HUES6 (cell line): Measurements from ENCODE around the gene VENTX.
"Not testable (repeated sequence)": the region's sequence is repeated elsewhere in the genome, so short reads cannot be mapped to it uniquely, and the experiment has no call there.

ENCODE experiments used
- H3K27ac ChIP-seq: 2 replicates; pipeline ENCODE4 v1.7.0; 2013; ENCODE audit warnings: low read depth, mild to moderate bottlenecking, low read length, inconsistent platforms
- H3K27me3 ChIP-seq: 2 replicates; pipeline ENCODE4 v1.6.1; 2013; ENCODE audit warnings: low read length; ENCODE audit not compliant: control insufficient read depth, insufficient read depth
- H3K36me3 ChIP-seq: 2 replicates; pipeline ENCODE4 v1.6.1; 2013; ENCODE audit warnings: low read length; ENCODE audit not compliant: control insufficient read depth, insufficient read depth
- H3K4me1 ChIP-seq: 2 replicates; pipeline ENCODE4 v1.6.1; 2013; ENCODE audit warnings: low read length; ENCODE audit not compliant: control insufficient read depth, insufficient read depth
- H3K4me3 ChIP-seq: 2 replicates; pipeline ENCODE4 v1.5.1; 2013; ENCODE audit warnings: low read depth, low read length
- H3K9ac ChIP-seq: one replicate; pipeline ENCODE4 v1.6.1; 2013; ENCODE audit warnings: mild to moderate bottlenecking, low read length
- H3K9me3 ChIP-seq: 2 replicates; pipeline ENCODE4 v1.6.1; 2013; ENCODE audit warnings: low read depth, low read length; ENCODE audit not compliant: control insufficient read depth, insufficient read depth

Gene VENTX

DNA sequence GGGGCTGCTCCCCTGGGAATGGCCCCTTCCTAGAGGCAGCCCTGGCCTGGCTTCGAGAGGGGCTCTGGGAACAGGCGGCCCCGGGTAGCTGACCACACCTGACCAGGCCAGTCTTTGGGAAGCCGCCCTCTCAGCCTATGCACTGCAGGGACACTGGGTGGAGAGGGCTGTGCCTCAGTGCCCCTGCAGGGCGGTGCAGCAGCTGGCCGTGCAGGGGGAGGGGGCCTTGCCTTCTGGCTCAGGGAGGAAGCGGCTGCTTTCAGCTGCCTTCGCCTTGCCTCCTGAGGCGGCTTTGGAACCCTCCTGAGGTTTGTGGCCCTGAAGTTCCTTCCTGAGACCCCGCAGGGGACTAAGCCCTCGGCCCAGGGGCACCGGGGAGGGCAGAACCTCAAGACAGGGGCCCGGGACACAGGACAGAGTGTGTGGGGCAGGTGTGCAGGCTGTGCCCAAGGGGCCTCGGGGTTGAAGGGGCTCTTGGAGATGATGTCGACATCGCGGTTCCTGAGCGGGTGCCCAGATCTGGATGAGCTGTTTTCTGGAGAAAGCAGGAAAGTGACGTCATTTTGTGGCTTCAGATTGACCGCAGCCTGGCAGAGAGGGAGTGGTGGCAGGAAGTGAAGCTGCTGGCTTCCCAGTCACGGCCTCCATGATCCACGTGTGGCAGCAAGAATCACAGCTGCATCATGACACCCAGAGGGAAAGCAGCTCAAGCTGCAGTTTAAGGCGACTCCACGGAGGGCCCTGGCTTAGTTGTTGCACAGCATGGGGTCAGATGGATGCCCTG lies 21.4 kb downstream of the VENTX start:
- no peak overlapping the region for H3K27ac ChIP-seq
- no peak overlapping the region for H3K9ac ChIP-seq
- H3K36me3 ChIP-seq = no peaks in the 10 kb centered on the region
- H3K9me3 ChIP-seq = no peaks in the 10 kb centered on the region
- H3K27me3 ChIP-seq = peaks cover 20% of the 10 kb centered on the region
- H3K4me1 ChIP-seq = peaks cover 29% of the 10 kb centered on the region
- H3K4me3 ChIP-seq = no peak overlapping the region

DNA sequence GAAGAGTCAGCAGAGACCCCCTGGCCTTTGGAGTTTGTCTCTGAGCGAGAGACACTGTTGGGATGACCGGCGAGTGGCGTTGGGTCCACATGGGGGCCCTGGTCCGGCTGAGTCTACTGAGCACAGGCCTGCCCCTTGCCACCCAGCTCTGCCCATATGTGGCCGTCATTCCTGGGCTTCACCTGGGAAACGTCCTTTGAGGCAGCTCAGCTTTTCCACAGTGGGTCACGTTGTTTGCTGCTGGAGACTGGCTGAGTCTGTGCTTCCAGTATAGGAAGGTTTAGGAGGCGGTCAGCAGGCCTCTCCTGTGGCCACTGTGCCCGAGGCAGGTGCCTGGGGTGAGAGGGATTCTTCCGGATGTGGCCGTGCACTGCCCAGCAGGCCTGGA lies 21.9 kb downstream of the VENTX start:
- H3K4me1 ChIP-seq = peaks cover 29% of the 10 kb centered on the region
- no peaks in the 10 kb centered on the region for H3K36me3 ChIP-seq
- no peaks in the 10 kb centered on the region for H3K9me3 ChIP-seq
- H3K27ac ChIP-seq = no peak overlapping the region
- no peak overlapping the region for H3K9ac ChIP-seq
- peaks cover 23% of the 10 kb centered on the region for H3K27me3 ChIP-seq
- H3K4me3 ChIP-seq = no peak overlapping the region

DNA sequence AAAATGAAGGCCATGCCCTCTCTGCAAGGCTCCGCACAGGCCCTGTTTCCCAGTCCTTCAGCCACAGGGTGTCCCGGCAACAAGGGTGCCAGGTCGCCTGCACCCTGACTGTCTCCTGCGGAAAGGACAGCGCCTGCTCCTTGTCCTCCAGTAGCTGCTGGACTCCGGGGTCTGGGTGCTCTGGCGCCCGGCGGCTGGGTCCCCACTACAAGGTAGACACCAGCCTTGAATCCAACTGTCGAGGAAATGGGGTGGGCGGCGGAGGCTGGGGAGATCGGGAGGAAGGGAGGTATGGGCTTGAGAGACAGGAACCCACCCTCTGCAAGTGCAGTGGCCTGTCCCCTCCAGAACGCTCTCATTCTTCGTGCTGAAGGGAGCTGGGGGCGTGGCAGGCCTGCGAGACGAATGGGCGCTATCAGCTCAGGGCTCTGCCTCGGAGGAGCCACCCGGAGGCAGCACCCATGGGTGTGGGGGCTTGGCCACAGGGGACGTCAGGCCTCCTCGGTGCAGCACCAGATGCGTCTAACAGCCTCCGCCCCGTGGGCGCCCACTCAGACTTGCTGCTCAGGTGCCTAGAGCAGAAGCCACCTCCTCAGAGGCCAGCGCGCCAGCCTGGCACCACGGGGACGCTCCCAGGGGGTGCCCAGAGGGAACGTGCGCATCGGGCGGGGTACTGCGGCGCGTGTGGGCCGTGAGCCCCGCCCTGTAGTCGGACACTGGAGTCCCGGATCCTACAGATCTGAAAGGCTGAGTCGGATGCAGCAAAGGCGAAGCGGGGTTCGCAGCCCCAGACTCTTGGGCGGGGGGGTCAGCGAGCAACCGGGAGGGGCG lies 23.5 kb downstream of the VENTX start:
- peak overlapping the region; percentile 68 for H3K4me3 ChIP-seq
- H3K27me3 ChIP-seq = peaks cover 23% of the 10 kb centered on the region
- peak overlapping the region; percentile 27 for H3K9ac ChIP-seq
- 0 out of 2 replicates have a peak overlapping the region, but pooled peaks have one; percentile 45 for H3K27ac ChIP-seq
- peaks cover 29% of the 10 kb centered on the region for H3K4me1 ChIP-seq
- H3K36me3 ChIP-seq = no peaks in the 10 kb centered on the region
- no peaks in the 10 kb centered on the region for H3K9me3 ChIP-seq

DNA sequence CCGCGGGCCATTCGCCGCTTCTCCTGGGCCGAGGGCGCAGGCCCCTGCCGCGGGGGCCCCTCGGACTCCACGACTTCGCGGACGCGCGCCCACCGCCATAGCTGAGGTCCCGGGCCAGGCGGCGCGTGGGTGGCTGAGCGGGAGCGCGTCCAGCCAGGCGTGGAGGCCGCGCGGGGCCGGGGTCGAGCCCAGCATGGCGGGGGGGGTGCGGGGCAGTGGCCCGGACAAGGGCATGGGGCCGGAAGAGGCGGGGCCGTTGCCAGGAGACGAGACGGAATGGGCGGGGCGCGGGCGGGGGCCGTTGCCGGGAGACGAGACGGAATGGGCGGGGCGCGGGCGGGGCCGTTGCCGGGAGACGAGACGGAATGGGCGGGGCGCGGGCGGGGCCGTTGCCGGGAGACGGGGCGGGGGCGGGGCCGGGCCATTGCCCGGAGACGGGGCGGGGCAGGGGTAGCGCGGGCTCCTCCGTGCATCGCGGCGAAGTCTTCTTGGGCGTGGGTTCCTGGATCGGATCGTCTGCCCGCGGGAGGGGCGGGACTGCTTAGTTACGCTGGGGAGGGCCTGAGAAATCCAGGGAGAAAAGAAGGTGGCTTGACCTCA lies 24.2 kb downstream of the VENTX start:
- Histone ChIP-seq H3K36me3 (no peaks in the 10 kb centered on the region), H3K4me1 (peaks cover 29% of the 10 kb centered on the region), H3K9ac (peak overlapping the region; percentile 27), H3K27ac (0 out of 2 replicates have a peak overlapping the region, but pooled peaks have one; percentile 45), H3K27me3 (peaks cover 23% of the 10 kb centered on the region), H3K4me3 (peak overlapping the region; percentile 68), H3K9me3 (no peaks in the 10 kb centered on the region)

DNA sequence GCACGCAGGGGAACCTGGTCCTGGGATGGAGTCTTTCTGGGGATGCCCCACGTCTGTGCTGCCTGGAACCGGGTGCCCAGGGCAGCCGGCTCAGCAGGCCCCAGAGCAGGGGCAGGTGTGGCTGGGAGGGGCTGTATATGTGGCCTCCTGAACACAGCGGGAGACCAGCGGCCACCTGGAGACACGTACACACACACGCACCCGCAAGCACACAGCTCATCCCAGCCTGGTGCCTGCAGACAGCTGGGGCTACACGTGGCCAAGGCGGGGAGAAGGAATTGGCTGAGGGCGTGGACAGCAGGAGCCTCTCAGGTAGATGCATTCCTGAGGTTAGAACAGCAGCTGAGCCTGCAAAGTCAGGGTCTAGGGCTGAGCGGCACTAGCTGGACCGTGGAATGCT lies 25.0 kb downstream of the VENTX start:
- H3K4me3 ChIP-seq = no peak overlapping the region
- H3K36me3 ChIP-seq = no peaks in the 10 kb centered on the region
- H3K9ac ChIP-seq = no peak overlapping the region
- H3K27ac ChIP-seq = no peak overlapping the region
- H3K9me3 ChIP-seq = no peaks in the 10 kb centered on the region
- H3K27me3 ChIP-seq = peaks cover 23% of the 10 kb centered on the region
- peaks cover 21% of the 10 kb centered on the region for H3K4me1 ChIP-seq

DNA sequence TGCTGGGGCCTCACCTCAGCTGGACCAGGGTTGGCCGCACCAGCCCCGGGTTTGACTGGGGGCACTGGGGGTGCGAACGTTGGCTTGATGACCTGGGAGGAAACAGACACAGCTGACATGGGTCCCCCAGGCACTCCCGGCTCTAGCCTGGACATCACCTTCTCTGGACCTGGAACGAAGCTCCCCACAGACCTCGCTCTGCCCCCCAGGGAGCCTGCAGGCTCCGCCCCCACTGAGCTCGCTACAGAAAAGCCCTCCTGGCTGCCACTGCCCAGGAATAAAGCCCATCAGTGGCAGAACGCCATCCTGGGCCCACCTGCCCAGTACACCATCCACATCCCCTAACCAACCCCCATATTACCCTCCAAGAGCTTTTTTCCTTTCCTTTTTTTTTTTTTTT lies 26.0 kb downstream of the VENTX start:
- Histone ChIP-seq H3K9me3 (no peaks in the 10 kb centered on the region), H3K4me1 (peaks cover 15% of the 10 kb centered on the region; the same call in 1 of the 2 replicates), H3K27ac (no peak overlapping the region), H3K4me3 (no peak overlapping the region), H3K27me3 (peaks cover 23% of the 10 kb centered on the region), H3K9ac (no peak overlapping the region), H3K36me3 (no peaks in the 10 kb centered on the region)

DNA sequence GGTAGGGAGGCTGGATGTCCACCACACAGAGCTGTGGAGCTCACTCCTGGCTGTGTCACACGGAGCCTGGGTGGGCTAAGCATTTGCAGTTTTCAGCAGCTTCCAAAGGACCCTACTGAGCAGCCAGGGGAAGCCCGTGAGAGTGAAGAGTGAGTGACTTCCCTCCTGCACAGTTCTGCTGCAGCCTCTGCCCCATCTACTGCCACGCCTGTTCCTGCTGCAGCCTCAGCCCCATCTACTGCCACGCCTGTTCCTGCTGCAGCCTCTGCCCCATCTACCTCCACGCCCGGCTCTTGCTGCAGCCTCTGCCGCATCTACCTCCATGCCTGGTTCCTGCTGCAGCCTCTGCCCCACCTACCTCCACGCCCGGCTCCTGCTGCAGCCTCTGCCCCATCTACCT lies 26.8 kb downstream of the VENTX start:
- peaks cover 10% of the 10 kb centered on the region; the same call in 1 of the 2 replicates for H3K4me1 ChIP-seq
- no peaks in the 10 kb centered on the region for H3K36me3 ChIP-seq
- H3K27me3 ChIP-seq = peaks cover 23% of the 10 kb centered on the region
- no peak overlapping the region for H3K4me3 ChIP-seq
- no peak overlapping the region for H3K27ac ChIP-seq
- H3K9ac ChIP-seq = no peak overlapping the region
- H3K9me3 ChIP-seq = no peaks in the 10 kb centered on the region

DNA sequence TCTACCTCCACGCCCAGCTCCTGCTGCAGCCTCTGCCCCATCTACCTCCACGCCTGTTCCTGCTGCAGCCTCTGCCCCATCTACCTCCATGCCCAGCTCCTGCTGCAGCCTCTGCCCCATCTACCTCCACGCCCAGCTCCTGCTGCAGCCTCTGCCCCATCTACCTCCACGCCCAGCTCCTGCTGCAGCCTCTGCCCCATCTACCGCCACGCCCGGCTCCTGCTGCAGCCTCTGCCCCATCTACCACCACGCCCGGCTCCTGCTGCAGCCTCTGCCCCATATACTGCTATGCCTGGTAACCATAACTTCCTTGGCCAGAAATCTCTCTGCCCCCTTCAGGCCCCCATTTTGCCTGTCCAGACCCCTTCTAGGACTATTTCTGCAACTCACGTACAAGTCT lies 27.4 kb downstream of the VENTX start:
- not testable (repeated sequence) for H3K27ac ChIP-seq, H3K4me3 ChIP-seq, H3K9ac ChIP-seq, H3K9me3 ChIP-seq, H3K36me3 ChIP-seq
- Histone ChIP-seq H3K4me1 (peaks cover 10% of the 10 kb centered on the region; the same call in 1 of the 2 replicates), H3K27me3 (peaks cover 23% of the 10 kb centered on the region)

DNA sequence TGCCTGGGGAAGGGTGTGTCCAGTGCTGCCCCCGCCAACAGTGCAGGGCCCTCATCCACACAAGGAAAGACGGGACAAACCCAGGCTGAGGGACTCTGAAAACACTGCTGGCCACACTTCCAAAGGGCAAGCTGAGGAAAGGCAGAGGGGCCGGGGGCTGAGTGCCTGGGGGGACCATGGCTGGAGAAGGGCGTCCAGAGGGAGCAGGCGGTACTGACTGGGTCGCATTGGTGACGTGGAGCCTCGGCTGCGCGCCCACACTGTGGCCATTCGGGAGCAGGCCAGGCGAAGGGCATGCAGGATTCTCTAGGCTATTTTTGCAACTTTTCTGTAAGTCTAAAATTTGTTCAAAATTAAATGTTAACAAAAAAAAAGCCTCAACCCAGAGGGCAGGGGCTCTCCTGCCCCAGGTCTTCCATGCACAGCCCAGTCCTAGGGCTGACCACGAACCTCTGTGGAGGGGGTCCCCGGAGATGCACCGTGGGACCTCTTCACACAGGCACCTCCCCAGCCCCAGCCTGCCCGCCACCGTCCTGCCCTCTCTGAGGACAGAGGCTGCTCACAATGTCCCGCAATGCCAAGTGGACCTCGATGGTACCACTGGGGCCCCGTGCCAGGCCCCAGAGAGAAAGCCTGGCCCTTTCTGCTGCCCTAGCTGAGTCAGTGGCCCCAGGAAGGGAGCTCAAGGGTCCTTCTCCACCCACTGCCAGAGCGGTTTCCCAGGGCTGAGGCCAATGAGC lies 28.6 kb downstream of the VENTX start:
- no peaks in the 10 kb centered on the region for H3K36me3 ChIP-seq
- no peak overlapping the region for H3K9ac ChIP-seq
- no peaks in the 10 kb centered on the region for H3K9me3 ChIP-seq
- H3K27me3 ChIP-seq = peaks cover 20% of the 10 kb centered on the region
- H3K4me1 ChIP-seq = peaks cover 8% of the 10 kb centered on the region; the same call in 1 of the 2 replicates
- H3K27ac ChIP-seq = no peak overlapping the region
- H3K4me3 ChIP-seq = no peak overlapping the region

DNA sequence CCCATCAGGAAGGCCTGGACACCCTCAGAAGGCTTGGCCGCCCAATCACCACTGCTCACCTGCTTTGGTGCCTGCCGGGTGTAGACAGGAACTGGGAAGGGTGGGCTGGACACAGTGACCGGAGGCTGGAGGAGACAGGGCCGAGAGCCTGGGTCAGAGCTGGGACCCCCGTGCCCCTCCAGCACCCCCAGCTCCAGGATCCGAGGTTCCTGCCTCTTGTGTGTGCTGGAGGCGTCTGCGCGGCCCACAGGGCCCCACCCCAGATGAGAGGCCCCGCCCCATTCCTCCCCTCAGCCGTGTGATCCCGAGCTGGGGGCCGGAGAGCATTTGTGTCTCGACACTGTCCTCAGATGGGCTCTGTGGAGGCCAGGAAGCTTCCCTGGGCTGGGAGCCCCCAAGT lies 29.6 kb downstream of the VENTX start:
- no peak overlapping the region for H3K27ac ChIP-seq
- H3K36me3 ChIP-seq = no peaks in the 10 kb centered on the region
- H3K4me1 ChIP-seq = peaks cover 6% of the 10 kb centered on the region; the same call in 1 of the 2 replicates

More for the DNA sequence above, 29.6 kb downstream of the VENTX start:
- Histone ChIP-seq H3K27me3 (peaks cover 18% of the 10 kb centered on the region), H3K9me3 (no peaks in the 10 kb centered on the region), H3K4me3 (no peak overlapping the region), H3K9ac (no peak overlapping the region)
